Peyer's patch (tissue), 4 donors: ENCODE measurements around the gene SKIC8. TPM values are rescaled to one million over a fixed set of nuclear protein-coding genes. Genes with fewer than 3 reads are reported as not detected.
A peak's percentile ranks its signal among the peaks of the same experiment; 100 is the strongest.

ENCODE experiments used
- DNase-seq, 3 donors: peaks; one replicate each; pipeline ENCODE4 v3.0.0-alpha.2; 2017 to 2019
- H3K27ac ChIP-seq, 4 donors: fragments of 200-600 bp; sonication (generic); one replicate each; pipeline ENCODE4 v1.5.1; 2016 to 2019
- H3K27me3 ChIP-seq, 2 donors: fragments of 200-600 bp; sonication (generic); one replicate each; pipeline ENCODE4 v1.5.1; 2019
- H3K36me3 ChIP-seq, 3 donors: fragments of 200-600 bp; sonication (generic); one replicate each; pipeline ENCODE4 v1.5.1; 2016 to 2019
- H3K4me1 ChIP-seq, 4 donors: fragments of 200-600 bp; sonication (generic); one replicate each; pipeline ENCODE4 v1.5.1; 2016 to 2019
- H3K4me3 ChIP-seq, 4 donors: fragments of 200-600 bp; sonication (generic); 1 replicate in 3 of 4; 2 replicates in 1 of 4; pipeline ENCODE4 v1.5.1; 2016 to 2019; ENCODE audit warnings: mild to moderate bottlenecking in 1 of 4
- H3K9me3 ChIP-seq, 4 donors: fragments of 200-600 bp; sonication (generic); one replicate each; pipeline ENCODE4 v1.5.1; 2016 to 2019; ENCODE audit warnings: mild to moderate bottlenecking in 1 of 4
- CTCF ChIP-seq, 6 experiments: fragments of 450-650 bp in 4 of 6; fragments of 200-600 bp in 2 of 6; sonication (generic) in 1 of 6; IDR thresholded peaks; one replicate each; pipeline ENCODE4 v1.5.1; 2017 to 2019; ENCODE audit warnings: antibody characterized with exemption in 6 of 6, mild to moderate bottlenecking in 3 of 6, moderate library complexity in 1 of 6
- POLR2A ChIP-seq, 2 donors: fragments of 450-650 bp; IDR thresholded peaks; one replicate each; pipeline ENCODE4 v1.5.1; 2017; ENCODE audit warnings: antibody characterized with exemption in 2 of 2, mild to moderate bottlenecking in 2 of 2, moderate library complexity in 2 of 2
- total RNA-seq, 4 donors: library from RNA; depleted of rRNA; stranded (reverse); fragments of >200 nt; gene quantifications; one replicate each; pipeline ENCODE4 v1.1.0, GENCODE V29; 2016

Gene SKIC8
- total RNA-seq, 4 donors from 2014 or later = 23.7 to 46.2 (median 43.7) TPM

GRCh38 chr15:78311292-78311691 lies 11.9 kb upstream of the SKIC8 start:
- no peaks in the 10 kb centered on the region for H3K27me3 ChIP-seq
- H3K36me3 ChIP-seq = no peaks in the 10 kb centered on the region
- TF ChIP-seq CTCF (IDR thresholded peaks at IDR 0.05) = no peak
- TF ChIP-seq POLR2A (IDR thresholded peaks at IDR 0.05) = no peak
- H3K9me3 ChIP-seq = no peaks in the 10 kb centered on the region
- no peak for DNase-seq
- H3K4me3 ChIP-seq = no peak overlapping the region
- H3K4me1 ChIP-seq = peaks cover 0 to 9% (median 2%) of the 10 kb centered on the region in 4 donors
- no peak overlapping the region for H3K27ac ChIP-seq

GRCh38 chr15:78308422-78309032 lies 9.1 kb upstream of the SKIC8 start:
- TF ChIP-seq CTCF (IDR thresholded peaks at IDR 0.05) (peak in 4 of 6 experiments; percentile 64 to 92 (median 90)), POLR2A (IDR thresholded peaks at IDR 0.05) (no peak)
- Histone ChIP-seq H3K27ac (no peak overlapping the region), H3K4me3 (no peak overlapping the region), H3K9me3 (no peaks in the 10 kb centered on the region), H3K27me3 (peaks cover 0 to 4% of the 10 kb centered on the region in 2 donors), H3K36me3 (no peaks in the 10 kb centered on the region), H3K4me1 (peaks cover 0 to 5% (median 0%) of the 10 kb centered on the region in 4 donors)
- DNase-seq = peak; percentile 20 to 82 (median 80)

- TF ChIP-seq CTCF (IDR thresholded peaks at IDR 0.05) = no peak
- TF ChIP-seq POLR2A (IDR thresholded peaks at IDR 0.05) = no peak
- no peak for DNase-seq
- no peaks in the 10 kb centered on the region for H3K9me3 ChIP-seq
- H3K27ac ChIP-seq = no peak overlapping the region
- H3K27me3 ChIP-seq = peaks cover 0 to 4% of the 10 kb centered on the region in 2 donors
- H3K36me3 ChIP-seq = no peaks in the 10 kb centered on the region
- no peak overlapping the region for H3K4me3 ChIP-seq
- peaks cover 0 to 5% (median 0%) of the 10 kb centered on the region in 4 donors for H3K4me1 ChIP-seq
Observed at GRCh38 chr15:78307976-78308375, 8.6 kb upstream of the SKIC8 start.

- Histone ChIP-seq H3K27me3 (peaks cover 0 to 4% of the 10 kb centered on the region in 2 donors), H3K4me3 (no peak overlapping the region), H3K9me3 (no peaks in the 10 kb centered on the region), H3K4me1 (peaks cover 0 to 5% (median 0%) of the 10 kb centered on the region in 4 donors), H3K27ac (no peak overlapping the region), H3K36me3 (no peaks in the 10 kb centered on the region)
- no peak for DNase-seq
- TF ChIP-seq CTCF (IDR thresholded peaks at IDR 0.05) (no peak), POLR2A (IDR thresholded peaks at IDR 0.05) (no peak)
Observed at GRCh38 chr15:78306176-78306774, 6.9 kb upstream of the SKIC8 start.

GRCh38 chr15:78304216-78305066 lies 5.0 kb upstream of the SKIC8 start:
- Histone ChIP-seq H3K9me3 (no peaks in the 10 kb centered on the region), H3K27ac (no peak overlapping the region), H3K4me3 (no peak overlapping the region), H3K4me1 (peaks cover 0 to 5% (median 0%) of the 10 kb centered on the region in 4 donors), H3K27me3 (peaks cover 0 to 4% of the 10 kb centered on the region in 2 donors), H3K36me3 (no peaks in the 10 kb centered on the region)
- DNase-seq = no peak
- TF ChIP-seq CTCF (IDR thresholded peaks at IDR 0.05) (no peak), POLR2A (IDR thresholded peaks at IDR 0.05) (no peak)
